ENCODE measurements around the gene SEPTIN8. TPM values are rescaled to one million over a fixed set of nuclear protein-coding genes. Genes with fewer than 3 reads are reported as not detected.

SEPTIN8 gene
- polyA plus RNA-seq, 1 of the 3 experiments (the other 2 are of a cell fraction) = 54.9 TPM

DNA sequence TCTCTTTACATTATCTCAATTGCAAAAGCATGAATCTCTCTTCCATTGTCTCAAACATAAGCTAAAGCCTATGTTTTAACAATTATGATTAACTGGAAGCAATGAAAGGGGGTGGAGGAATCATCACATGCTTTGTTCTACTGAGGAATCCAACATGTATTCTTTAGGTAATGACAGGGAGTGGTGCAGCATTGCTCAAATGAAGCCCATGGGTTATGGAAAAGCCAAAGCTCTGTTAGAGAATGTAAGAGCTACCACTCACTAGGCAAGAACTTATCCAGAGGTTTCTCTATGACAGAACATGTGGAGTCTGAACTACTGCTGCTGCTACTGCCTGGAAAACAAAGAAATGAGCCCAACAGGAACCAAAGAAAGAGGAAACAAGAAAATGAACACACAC is 68.4 kb downstream of the SEPTIN8 start:
- POLR2A ChIA-PET = no interaction called here

More for the DNA sequence above, 68.4 kb downstream of the SEPTIN8 start:
- H2AFZ ChIP-seq (ENCODE audit: low read depth) = no peak overlapping the region
- H3K79me2 ChIP-seq (ENCODE audit: insufficient read depth) = no peaks in the 10 kb centered on the region
- H3K27ac ChIP-seq (ENCODE audit: low read depth in 2 of 2, low read length in 1 of 2) = no peak overlapping the region
- H3F3A ChIP-seq (replicated peaks; ENCODE audit: insufficient read depth) = peaks cover 10% of the 10 kb centered on the region
- H4K20me1 ChIP-seq (ENCODE audit: insufficient read depth) = no peaks in the 10 kb centered on the region
- H3K27me3 ChIP-seq (ENCODE audit: insufficient read depth) = no peaks in the 10 kb centered on the region
- H3K4me1 ChIP-seq (ENCODE audit: control insufficient read depth in 1 of 2, insufficient read depth in 2 of 2, low read depth in 1 of 2, low read length in 1 of 2) = no peaks in the 10 kb centered on the region; a peak in 2 of 4 replicates
- H3K9me3 ChIP-seq = no peaks in the 10 kb centered on the region
- DNase-seq = no peak
- no peak overlapping the region for H3K4me2 ChIP-seq
- no peaks in the 10 kb centered on the region for H3K9me2 ChIP-seq
- TF ChIP-seq SIN3A (IDR thresholded peaks at IDR 0.05; ENCODE audit: borderline replicate concordance, low read depth, low read length) = no peak
- TF ChIP-seq FOXJ3 (CRISPR knock-in tag; IDR thresholded peaks at IDR 0.05) = no peak
- TF ChIP-seq, protein P1, sequence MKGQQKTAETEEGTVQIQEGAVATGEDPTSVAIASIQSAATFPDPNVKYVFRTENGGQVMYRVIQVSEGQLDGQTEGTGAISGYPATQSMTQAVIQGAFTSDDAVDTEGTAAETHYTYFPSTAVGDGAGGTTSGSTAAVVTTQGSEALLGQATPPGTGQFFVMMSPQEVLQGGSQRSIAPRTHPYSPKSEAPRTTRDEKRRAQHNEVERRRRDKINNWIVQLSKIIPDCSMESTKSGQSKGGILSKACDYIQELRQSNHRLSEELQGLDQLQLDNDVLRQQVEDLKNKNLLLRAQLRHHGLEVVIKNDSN (IDR thresholded peaks at IDR 0.05; ENCODE audit: borderline replicate concordance, low read depth) = no peak
- TF ChIP-seq, protein P2, sequence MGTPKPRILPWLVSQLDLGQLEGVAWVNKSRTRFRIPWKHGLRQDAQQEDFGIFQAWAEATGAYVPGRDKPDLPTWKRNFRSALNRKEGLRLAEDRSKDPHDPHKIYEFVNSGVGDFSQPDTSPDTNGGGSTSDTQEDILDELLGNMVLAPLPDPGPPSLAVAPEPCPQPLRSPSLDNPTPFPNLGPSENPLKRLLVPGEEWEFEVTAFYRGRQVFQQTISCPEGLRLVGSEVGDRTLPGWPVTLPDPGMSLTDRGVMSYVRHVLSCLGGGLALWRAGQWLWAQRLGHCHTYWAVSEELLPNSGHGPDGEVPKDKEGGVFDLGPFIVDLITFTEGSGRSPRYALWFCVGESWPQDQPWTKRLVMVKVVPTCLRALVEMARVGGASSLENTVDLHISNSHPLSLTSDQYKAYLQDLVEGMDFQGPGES (IDR thresholded peaks at IDR 0.05; ENCODE audit: low read depth, low read length) = no peak
- no peak for TF ChIP-seq RFX5 (IDR thresholded peaks at IDR 0.05; ENCODE audit: low read length)
- no peak for TF ChIP-seq NFIC (IDR thresholded peaks at IDR 0.05; ENCODE audit: borderline replicate concordance)
- TF ChIP-seq CHD2 (IDR thresholded peaks at IDR 0.05; ENCODE audit: low read length, partially characterized antibody) = no peak
- no peak for TF ChIP-seq EP300 (IDR thresholded peaks at IDR 0.05; ENCODE audit: borderline replicate concordance in 1 of 2, low read depth in 1 of 2, low read length in 1 of 2)
- TF ChIP-seq CTCF (IDR thresholded peaks at IDR 0.05) = no peak
- TF ChIP-seq, protein P3, sequence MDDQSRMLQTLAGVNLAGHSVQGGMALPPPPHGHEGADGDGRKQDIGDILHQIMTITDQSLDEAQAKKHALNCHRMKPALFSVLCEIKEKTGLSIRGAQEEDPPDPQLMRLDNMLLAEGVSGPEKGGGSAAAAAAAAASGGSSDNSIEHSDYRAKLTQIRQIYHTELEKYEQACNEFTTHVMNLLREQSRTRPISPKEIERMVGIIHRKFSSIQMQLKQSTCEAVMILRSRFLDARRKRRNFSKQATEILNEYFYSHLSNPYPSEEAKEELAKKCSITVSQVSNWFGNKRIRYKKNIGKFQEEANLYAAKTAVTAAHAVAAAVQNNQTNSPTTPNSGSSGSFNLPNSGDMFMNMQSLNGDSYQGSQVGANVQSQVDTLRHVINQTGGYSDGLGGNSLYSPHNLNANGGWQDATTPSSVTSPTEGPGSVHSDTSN (IDR thresholded peaks at IDR 0.05) = no peak
- H3K9ac ChIP-seq = no peak overlapping the region
- CTCF ChIA-PET = no interaction called here
- no peak overlapping the region for H3K4me3 ChIP-seq (ENCODE audit: low read depth in 2 of 2, low read length in 1 of 2)
- peaks cover 22 to 43% of the 10 kb centered on the region in 2 experiments for H3K36me3 ChIP-seq (replicated peaks in 1 of 2; ENCODE audit: control insufficient read depth in 1 of 2, insufficient read depth in 2 of 2, low read length in 1 of 2)
